Right lobe of liver (tissue), 4 donors: Measurements from ENCODE around the gene METAP1.

ENCODE experiments used
- POLR2A ChIP-seq: fragments of 450-650 bp; IDR thresholded peaks from one replicate; pipeline ENCODE4 v1.6.1; 2017; ENCODE audit warnings: antibody characterized with exemption, mild to moderate bottlenecking
- TF ChIP-seq, protein P1 (sequence below), 4 donors: fragments of 200-600 bp in 3 of 4; fragments of 450-650 bp in 1 of 4; IDR thresholded peaks; one replicate each; pipeline versions ENCODE4 v1.5.1 to v1.8.0; 2016 to 2022; ENCODE audit warnings: antibody characterized with exemption in 4 of 4, mild to moderate bottlenecking in 2 of 4
- donor health status: DM: no; HTN: no; CAD: no.
- donor health status: DM: no; HTN: no; CAD: no.
- donor health status: DM: no; HTN: yes; CAD: no.

DNA sequence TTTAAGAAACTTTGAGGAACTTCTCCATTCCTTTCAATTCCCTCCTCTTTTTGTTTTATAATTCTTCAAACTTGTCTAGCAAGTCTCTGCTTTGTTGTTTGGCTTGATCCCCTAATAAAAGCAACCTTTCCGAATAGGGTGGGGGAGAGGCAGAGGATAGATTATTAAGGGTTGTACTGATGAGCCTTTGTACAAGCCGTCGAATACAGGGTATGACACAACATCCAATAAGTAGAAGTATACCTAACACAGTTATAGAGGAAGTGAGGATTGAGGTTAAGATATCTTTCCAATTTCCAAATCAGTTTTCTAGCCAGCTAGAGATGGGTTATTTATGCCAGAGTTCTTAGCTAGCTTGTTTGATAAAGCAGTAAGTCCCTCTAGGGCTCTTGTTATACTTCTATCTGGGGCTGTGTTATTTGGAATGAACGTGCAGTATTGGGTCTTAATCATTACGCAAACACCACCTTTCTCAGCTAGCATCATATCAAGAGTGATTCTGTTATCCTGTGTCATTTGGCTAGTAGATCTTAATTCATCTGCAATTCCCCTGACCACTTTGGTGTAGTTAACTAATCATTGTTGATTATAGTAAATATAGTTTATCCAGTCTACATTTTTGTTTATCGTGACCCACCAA, 18.5 kb downstream of the METAP1 start:
- TF ChIP-seq POLR2A = no peak
- TF ChIP-seq, protein P1, sequence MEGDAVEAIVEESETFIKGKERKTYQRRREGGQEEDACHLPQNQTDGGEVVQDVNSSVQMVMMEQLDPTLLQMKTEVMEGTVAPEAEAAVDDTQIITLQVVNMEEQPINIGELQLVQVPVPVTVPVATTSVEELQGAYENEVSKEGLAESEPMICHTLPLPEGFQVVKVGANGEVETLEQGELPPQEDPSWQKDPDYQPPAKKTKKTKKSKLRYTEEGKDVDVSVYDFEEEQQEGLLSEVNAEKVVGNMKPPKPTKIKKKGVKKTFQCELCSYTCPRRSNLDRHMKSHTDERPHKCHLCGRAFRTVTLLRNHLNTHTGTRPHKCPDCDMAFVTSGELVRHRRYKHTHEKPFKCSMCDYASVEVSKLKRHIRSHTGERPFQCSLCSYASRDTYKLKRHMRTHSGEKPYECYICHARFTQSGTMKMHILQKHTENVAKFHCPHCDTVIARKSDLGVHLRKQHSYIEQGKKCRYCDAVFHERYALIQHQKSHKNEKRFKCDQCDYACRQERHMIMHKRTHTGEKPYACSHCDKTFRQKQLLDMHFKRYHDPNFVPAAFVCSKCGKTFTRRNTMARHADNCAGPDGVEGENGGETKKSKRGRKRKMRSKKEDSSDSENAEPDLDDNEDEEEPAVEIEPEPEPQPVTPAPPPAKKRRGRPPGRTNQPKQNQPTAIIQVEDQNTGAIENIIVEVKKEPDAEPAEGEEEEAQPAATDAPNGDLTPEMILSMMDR (IDR thresholded peaks at IDR 0.05) = no peak
